NT2/D1 (cell line): Measurements from ENCODE around the gene HRH1.

Experiments
- DNase-seq: peaks from one replicate; pipeline ENCODE4 v3.0.0-alpha.2; 2011; ENCODE audit warnings: low read depth, low spot score
- H3K27me3 ChIP-seq: 2 replicates; pipeline ENCODE4 v1.6.0; 2011; ENCODE audit warnings: mild to moderate bottlenecking; ENCODE audit not compliant: insufficient read length, insufficient read depth
- H3K36me3 ChIP-seq: 2 replicates; pipeline ENCODE4 v1.6.1; 2011; ENCODE audit warnings: mild to moderate bottlenecking, low read length, mixed read lengths; ENCODE audit not compliant: insufficient read depth, insufficient read length
- H3K4me1 ChIP-seq: 2 replicates; pipeline ENCODE4 v1.5.1; 2011; ENCODE audit not compliant: insufficient read depth, insufficient read length
- H3K4me3 ChIP-seq: 2 replicates; pipeline ENCODE4 v1.5.1; 2011; ENCODE audit warnings: low read depth; ENCODE audit not compliant: insufficient read length
- H3K9ac ChIP-seq: 2 replicates; pipeline ENCODE4 v1.6.0; 2011; ENCODE audit warnings: low read depth; ENCODE audit not compliant: insufficient read length
- H3K9me3 ChIP-seq: 2 replicates; pipeline ENCODE4 v1.5.1; 2011; ENCODE audit warnings: mild to moderate bottlenecking, low read length; ENCODE audit not compliant: insufficient read depth
- SUZ12 ChIP-seq: IDR thresholded peaks from 2 replicates; pipeline ENCODE4 v1.6.1; 2011; ENCODE audit not compliant: insufficient read length, insufficient read depth; ENCODE audit errors: extremely low read depth
- YY1 ChIP-seq: IDR thresholded peaks from 2 replicates; pipeline ENCODE4 v1.6.1; 2011; ENCODE audit not compliant: insufficient read length, insufficient read depth
- ZNF274 ChIP-seq: IDR thresholded peaks from 2 replicates; pipeline ENCODE4 v1.6.1; 2011; ENCODE audit warnings: mild to moderate bottlenecking, low read depth, low read length

HRH1 gene

GRCh38 chr3:11145888-11146287 is 8.4 kb upstream of the HRH1 start:
- Histone ChIP-seq H3K9me3 (no peaks in the 10 kb centered on the region), H3K36me3 (no peaks in the 10 kb centered on the region), H3K4me1 (no peaks in the 10 kb centered on the region), H3K27me3 (peaks cover 3% of the 10 kb centered on the region), H3K9ac (no peak overlapping the region), H3K4me3 (no peak overlapping the region)
- no peak for TF ChIP-seq SUZ12
- TF ChIP-seq ZNF274 = no peak
- TF ChIP-seq YY1 = no peak
- DNase-seq = no peak

- no peaks in the 10 kb centered on the region for H3K9me3 ChIP-seq
- H3K27me3 ChIP-seq = peaks cover 3% of the 10 kb centered on the region
- H3K36me3 ChIP-seq = no peaks in the 10 kb centered on the region
- no peak for TF ChIP-seq YY1
- H3K4me3 ChIP-seq = no peak overlapping the region
- DNase-seq = no peak
- no peak overlapping the region for H3K9ac ChIP-seq
- H3K4me1 ChIP-seq = no peaks in the 10 kb centered on the region
Measured at GRCh38 chr3:11146773-11147660, 7.3 kb upstream of the HRH1 start.

- H3K27me3 ChIP-seq = peaks cover 29% of the 10 kb centered on the region
- DNase-seq = no peak
- no peak overlapping the region for H3K4me3 ChIP-seq
- H3K36me3 ChIP-seq = no peaks in the 10 kb centered on the region
- H3K4me1 ChIP-seq = no peaks in the 10 kb centered on the region
- no peaks in the 10 kb centered on the region for H3K9me3 ChIP-seq
- no peak overlapping the region for H3K9ac ChIP-seq
- TF ChIP-seq ZNF274 = no peak
- no peak for TF ChIP-seq SUZ12
- no peak for TF ChIP-seq YY1
Measured at GRCh38 chr3:11150256-11150655, 4.0 kb upstream of the HRH1 start.

GRCh38 chr3:11152301-11152700 is 2.0 kb upstream of the HRH1 start:
- Histone ChIP-seq H3K9me3 (no peaks in the 10 kb centered on the region), H3K36me3 (no peaks in the 10 kb centered on the region), H3K9ac (no peak overlapping the region), H3K27me3 (peaks cover 50% of the 10 kb centered on the region), H3K4me3 (no peak overlapping the region), H3K4me1 (peaks cover 5% of the 10 kb centered on the region)
- no peak for TF ChIP-seq YY1
- TF ChIP-seq SUZ12 = no peak
- TF ChIP-seq ZNF274 = no peak
- DNase-seq = no peak

GRCh38 chr3:11154953-11155325 is 646 bp downstream of the HRH1 start:
- DNase-seq = no peak
- Histone ChIP-seq H3K4me1 (peaks cover 5% of the 10 kb centered on the region), H3K9me3 (no peaks in the 10 kb centered on the region), H3K9ac (peak overlapping the region; percentile 65), H3K4me3 (peak overlapping the region; percentile 62), H3K36me3 (no peaks in the 10 kb centered on the region), H3K27me3 (peaks cover 56% of the 10 kb centered on the region)
- TF ChIP-seq ZNF274 (no peak), SUZ12 (no peak), YY1 (no peak)

- DNase-seq = peak; percentile 67
- H3K36me3 ChIP-seq = no peaks in the 10 kb centered on the region
- H3K9me3 ChIP-seq = no peaks in the 10 kb centered on the region
- peak overlapping the region; percentile 65 for H3K9ac ChIP-seq
- no peak for TF ChIP-seq SUZ12
- no peak for TF ChIP-seq ZNF274
- H3K27me3 ChIP-seq = peaks cover 53% of the 10 kb centered on the region
- H3K4me1 ChIP-seq = peaks cover 5% of the 10 kb centered on the region
- H3K4me3 ChIP-seq = peak overlapping the region; percentile 62
Measured at GRCh38 chr3:11155341-11156025, 1.2 kb downstream of the HRH1 start.

GRCh38 chr3:11156026-11156410 is 1.7 kb downstream of the HRH1 start:
- DNase-seq = no peak
- H3K9ac ChIP-seq = no peak overlapping the region
- TF ChIP-seq SUZ12 (no peak), ZNF274 (no peak), YY1 (no peak)
- H3K27me3 ChIP-seq = peaks cover 53% of the 10 kb centered on the region
- no peaks in the 10 kb centered on the region for H3K36me3 ChIP-seq
- no peaks in the 10 kb centered on the region for H3K9me3 ChIP-seq
- peaks cover 5% of the 10 kb centered on the region for H3K4me1 ChIP-seq
- H3K4me3 ChIP-seq = no peak overlapping the region
